Gastrocnemius medialis (tissue), 4 donors: ENCODE measurements around the gene DSC3.

ENCODE experiments used
- POLR2A ChIP-seq, 2 donors: fragments of 450-650 bp; IDR thresholded peaks; one replicate each; pipeline ENCODE4 v1.6.1; 2017; ENCODE audit warnings: antibody characterized with exemption in 2 of 2, mild to moderate bottlenecking in 2 of 2, moderate library complexity in 2 of 2
- TF ChIP-seq, protein P1 (sequence below), 5 experiments: fragments of 450-650 bp in 3 of 5; fragments of 200-600 bp in 2 of 5; sonication (generic) in 2 of 5; IDR thresholded peaks in 4 of 5; conservative IDR thresholded peaks in 1 of 5; 1 replicate in 4 of 5; 2 replicates in 1 of 5; pipeline ENCODE4 v1.5.1; 2016 to 2019; ENCODE audit warnings: antibody characterized with exemption in 5 of 5, mild to moderate bottlenecking in 3 of 5, moderate library complexity in 3 of 5

DNA sequence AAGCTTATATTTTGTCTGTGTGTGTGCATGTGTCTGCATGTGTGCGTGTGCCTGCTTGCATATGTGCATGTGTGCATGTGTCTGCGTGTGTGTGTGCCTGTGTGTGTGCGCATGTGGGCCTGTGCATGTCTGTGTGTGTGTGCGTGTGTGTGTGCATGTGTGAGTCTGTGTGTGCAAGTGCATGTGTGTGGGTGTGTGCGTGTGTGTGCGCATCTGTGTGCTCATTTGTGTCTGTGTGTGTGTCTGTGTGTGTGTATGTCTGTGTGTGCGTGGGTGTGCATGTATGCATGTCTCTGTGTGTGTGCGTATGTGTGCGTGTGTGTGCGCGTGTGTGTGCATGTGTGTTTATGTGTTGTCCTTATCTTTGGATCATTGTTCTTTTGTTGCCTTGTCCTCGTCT lies 56.8 kb downstream of the DSC3 start:
- TF ChIP-seq, protein P1, sequence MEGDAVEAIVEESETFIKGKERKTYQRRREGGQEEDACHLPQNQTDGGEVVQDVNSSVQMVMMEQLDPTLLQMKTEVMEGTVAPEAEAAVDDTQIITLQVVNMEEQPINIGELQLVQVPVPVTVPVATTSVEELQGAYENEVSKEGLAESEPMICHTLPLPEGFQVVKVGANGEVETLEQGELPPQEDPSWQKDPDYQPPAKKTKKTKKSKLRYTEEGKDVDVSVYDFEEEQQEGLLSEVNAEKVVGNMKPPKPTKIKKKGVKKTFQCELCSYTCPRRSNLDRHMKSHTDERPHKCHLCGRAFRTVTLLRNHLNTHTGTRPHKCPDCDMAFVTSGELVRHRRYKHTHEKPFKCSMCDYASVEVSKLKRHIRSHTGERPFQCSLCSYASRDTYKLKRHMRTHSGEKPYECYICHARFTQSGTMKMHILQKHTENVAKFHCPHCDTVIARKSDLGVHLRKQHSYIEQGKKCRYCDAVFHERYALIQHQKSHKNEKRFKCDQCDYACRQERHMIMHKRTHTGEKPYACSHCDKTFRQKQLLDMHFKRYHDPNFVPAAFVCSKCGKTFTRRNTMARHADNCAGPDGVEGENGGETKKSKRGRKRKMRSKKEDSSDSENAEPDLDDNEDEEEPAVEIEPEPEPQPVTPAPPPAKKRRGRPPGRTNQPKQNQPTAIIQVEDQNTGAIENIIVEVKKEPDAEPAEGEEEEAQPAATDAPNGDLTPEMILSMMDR (IDR thresholded peaks at IDR 0.05 in 4 of 5, conservative IDR thresholded peaks at IDR 0.05 in 1 of 5) = no peak
- no peak for TF ChIP-seq POLR2A (IDR thresholded peaks at IDR 0.05)
